ENCODE results near the gene ZYX.

The ZYX gene

GRCh38 chr7:143346018-143346417 is 35.1 kb upstream of the ZYX start:
- no peak overlapping the region for H3K4me3 ChIP-seq (ENCODE audit: low read depth, low read length)
- CTCF ChIA-PET, result interaction anchor here (1.2 to 2.6 kb wide), 5 partner anchors 10 to 105 kb away, joined by 3 to 26 read pairs (median 4); partner anchors contain the start of gene EPHA1
- POLR2A ChIA-PET, result no interaction called here
- TF ChIP-seq, protein P1, sequence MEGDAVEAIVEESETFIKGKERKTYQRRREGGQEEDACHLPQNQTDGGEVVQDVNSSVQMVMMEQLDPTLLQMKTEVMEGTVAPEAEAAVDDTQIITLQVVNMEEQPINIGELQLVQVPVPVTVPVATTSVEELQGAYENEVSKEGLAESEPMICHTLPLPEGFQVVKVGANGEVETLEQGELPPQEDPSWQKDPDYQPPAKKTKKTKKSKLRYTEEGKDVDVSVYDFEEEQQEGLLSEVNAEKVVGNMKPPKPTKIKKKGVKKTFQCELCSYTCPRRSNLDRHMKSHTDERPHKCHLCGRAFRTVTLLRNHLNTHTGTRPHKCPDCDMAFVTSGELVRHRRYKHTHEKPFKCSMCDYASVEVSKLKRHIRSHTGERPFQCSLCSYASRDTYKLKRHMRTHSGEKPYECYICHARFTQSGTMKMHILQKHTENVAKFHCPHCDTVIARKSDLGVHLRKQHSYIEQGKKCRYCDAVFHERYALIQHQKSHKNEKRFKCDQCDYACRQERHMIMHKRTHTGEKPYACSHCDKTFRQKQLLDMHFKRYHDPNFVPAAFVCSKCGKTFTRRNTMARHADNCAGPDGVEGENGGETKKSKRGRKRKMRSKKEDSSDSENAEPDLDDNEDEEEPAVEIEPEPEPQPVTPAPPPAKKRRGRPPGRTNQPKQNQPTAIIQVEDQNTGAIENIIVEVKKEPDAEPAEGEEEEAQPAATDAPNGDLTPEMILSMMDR (IDR thresholded peaks at IDR 0.05; ENCODE audit: insufficient read depth, low read length, missing control alignments), result no peak
- DNase-seq (ENCODE audit: low read depth, low spot score), result no peak

GRCh38 chr7:143347950-143348349 is 33.2 kb upstream of the ZYX start:
- CTCF ChIA-PET, result interaction anchor here (0.6 to 1.5 kb wide), 3 partner anchors 10 to 108 kb away, joined by 3 to 4 read pairs (median 3); no protein-coding TSS in a partner anchor
- POLR2A ChIA-PET, result no interaction called here
- DNase-seq (ENCODE audit: low read depth, low spot score), result no peak
- TF ChIP-seq, protein P1 (IDR thresholded peaks at IDR 0.05; ENCODE audit: insufficient read depth, low read length, missing control alignments), result no peak
- no peak overlapping the region for H3K4me3 ChIP-seq (ENCODE audit: low read depth, low read length)

DNA sequence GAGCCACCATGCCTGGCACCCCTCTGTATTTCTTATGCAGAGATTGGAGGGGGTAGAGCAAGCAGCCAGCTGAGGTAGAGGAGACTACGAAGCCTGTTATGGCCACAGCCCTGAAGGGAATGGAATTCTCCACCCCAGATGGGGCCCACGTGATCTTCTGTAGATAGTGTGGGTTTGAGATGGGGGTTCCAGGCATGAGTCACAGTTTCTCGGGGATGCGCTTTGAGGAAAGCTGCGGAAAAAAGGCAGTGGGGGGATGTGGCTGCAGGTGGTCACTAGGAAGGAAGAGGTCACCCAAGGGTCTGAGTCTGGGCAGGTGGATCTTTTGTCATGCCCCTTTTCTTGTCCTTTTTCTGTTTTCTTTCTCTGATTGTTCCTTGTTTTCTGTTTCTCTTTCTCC is 30.1 kb upstream of the ZYX start:
- ChIA-PET CTCF (interaction anchor here (1.3 to 1.8 kb wide), 4 partner anchors 9 to 29 kb away, joined by 3 to 5 read pairs (median 4); no protein-coding TSS in a partner anchor), POLR2A (interaction anchor here (0.9 to 1.1 kb wide), 2 partner anchors 14 to 29 kb away, joined by 3 read pairs; no protein-coding TSS in a partner anchor)
- H3K4me3 ChIP-seq (ENCODE audit: low read depth, low read length), result no peak overlapping the region
- no peak for DNase-seq (ENCODE audit: low read depth, low spot score)
- TF ChIP-seq, protein P1 (IDR thresholded peaks at IDR 0.05; ENCODE audit: insufficient read depth, low read length, missing control alignments), result no peak

DNA sequence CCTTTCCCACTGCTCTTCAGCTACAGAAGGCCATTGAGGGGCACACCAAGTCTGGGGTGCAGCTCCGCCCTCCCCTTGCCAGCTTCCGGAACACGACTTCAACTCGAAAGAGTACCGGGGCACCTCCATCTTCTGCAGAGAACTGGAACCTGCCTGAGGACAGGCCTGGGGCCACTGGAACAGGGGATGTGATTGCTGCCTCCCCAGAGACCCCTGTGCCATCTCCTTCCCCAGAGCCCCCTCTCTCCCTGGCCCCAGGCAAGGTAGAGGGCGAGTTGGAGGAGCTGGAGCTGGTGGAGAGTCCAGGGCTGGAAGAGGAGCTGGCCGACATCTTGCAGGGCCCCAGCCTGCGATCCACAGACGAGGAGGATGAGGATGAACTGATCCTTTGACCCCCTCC is 29.6 kb upstream of the ZYX start:
- ChIA-PET POLR2A (interaction anchor here (1.1 kb wide), 1 partner anchor 29 kb away, joined by 3 read pairs; no protein-coding TSS in a partner anchor), CTCF (interaction anchor here (1.3 to 1.8 kb wide), 4 partner anchors 10 to 28 kb away, joined by 3 to 5 read pairs (median 4); no protein-coding TSS in a partner anchor)
- no peak for DNase-seq (ENCODE audit: low read depth, low spot score)
- TF ChIP-seq, protein P1 (IDR thresholded peaks at IDR 0.05; ENCODE audit: insufficient read depth, low read length, missing control alignments), result no peak
- no peak overlapping the region for H3K4me3 ChIP-seq (ENCODE audit: low read depth, low read length)

GRCh38 chr7:143352531-143353002 is 28.6 kb upstream of the ZYX start:
- no peak overlapping the region for H3K4me3 ChIP-seq (ENCODE audit: low read depth, low read length)
- ChIA-PET POLR2A (no interaction called here), CTCF (no interaction called here)
- TF ChIP-seq, protein P1 (IDR thresholded peaks at IDR 0.05; ENCODE audit: insufficient read depth, low read length, missing control alignments), result no peak
- DNase-seq (ENCODE audit: low read depth, low spot score), result no peak

GRCh38 chr7:143354376-143354775 is 26.8 kb upstream of the ZYX start:
- TF ChIP-seq, protein P1 (IDR thresholded peaks at IDR 0.05; ENCODE audit: insufficient read depth, low read length, missing control alignments), result no peak
- no peak overlapping the region for H3K4me3 ChIP-seq (ENCODE audit: low read depth, low read length)
- POLR2A ChIA-PET, result no interaction called here
- DNase-seq (ENCODE audit: low read depth, low spot score), result no peak
- CTCF ChIA-PET, result interaction anchor here (1.0 to 1.2 kb wide), 3 partner anchors 15 to 114 kb away, joined by 3 read pairs; no protein-coding TSS in a partner anchor

Data from AG04449 (cell line).